Breast epithelium (tissue), 3 donors: ENCODE results near the gene SLC7A9.

ENCODE experiments used
- POLR2A ChIP-seq: fragments of 450-650 bp; IDR thresholded peaks from one replicate; pipeline ENCODE4 v1.6.1; 2016; ENCODE audit warnings: antibody characterized with exemption, mild to moderate bottlenecking, moderate library complexity
- TF ChIP-seq, protein P1 (sequence below), 3 donors: fragments of 450-650 bp; IDR thresholded peaks; one replicate each; pipeline ENCODE4 v1.5.1; 2016 to 2017; ENCODE audit warnings: antibody characterized with exemption in 3 of 3, mild to moderate bottlenecking in 3 of 3, moderate library complexity in 3 of 3

GRCh38 chr19:32916969-32917615 lies 47.5 kb upstream of the SLC7A9 start:
- TF ChIP-seq POLR2A = no peak
- TF ChIP-seq, protein P1, sequence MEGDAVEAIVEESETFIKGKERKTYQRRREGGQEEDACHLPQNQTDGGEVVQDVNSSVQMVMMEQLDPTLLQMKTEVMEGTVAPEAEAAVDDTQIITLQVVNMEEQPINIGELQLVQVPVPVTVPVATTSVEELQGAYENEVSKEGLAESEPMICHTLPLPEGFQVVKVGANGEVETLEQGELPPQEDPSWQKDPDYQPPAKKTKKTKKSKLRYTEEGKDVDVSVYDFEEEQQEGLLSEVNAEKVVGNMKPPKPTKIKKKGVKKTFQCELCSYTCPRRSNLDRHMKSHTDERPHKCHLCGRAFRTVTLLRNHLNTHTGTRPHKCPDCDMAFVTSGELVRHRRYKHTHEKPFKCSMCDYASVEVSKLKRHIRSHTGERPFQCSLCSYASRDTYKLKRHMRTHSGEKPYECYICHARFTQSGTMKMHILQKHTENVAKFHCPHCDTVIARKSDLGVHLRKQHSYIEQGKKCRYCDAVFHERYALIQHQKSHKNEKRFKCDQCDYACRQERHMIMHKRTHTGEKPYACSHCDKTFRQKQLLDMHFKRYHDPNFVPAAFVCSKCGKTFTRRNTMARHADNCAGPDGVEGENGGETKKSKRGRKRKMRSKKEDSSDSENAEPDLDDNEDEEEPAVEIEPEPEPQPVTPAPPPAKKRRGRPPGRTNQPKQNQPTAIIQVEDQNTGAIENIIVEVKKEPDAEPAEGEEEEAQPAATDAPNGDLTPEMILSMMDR (IDR thresholded peaks at IDR 0.05) = no peak
